IPS-15b (cell line): ENCODE measurements around the gene CD37.

Experiments used
- H3K27me3 ChIP-seq: one replicate; pipeline ENCODE4 v1.6.1; 2013; ENCODE audit warnings: low read length; ENCODE audit not compliant: control insufficient read depth, insufficient read depth
- H3K36me3 ChIP-seq: one replicate; pipeline ENCODE4 v1.6.1; 2013; ENCODE audit warnings: low read length; ENCODE audit not compliant: control insufficient read depth, insufficient read depth
- H3K4me1 ChIP-seq: one replicate; pipeline ENCODE4 v1.6.1; 2013; ENCODE audit warnings: mild to moderate bottlenecking, low read length; ENCODE audit not compliant: control insufficient read depth, insufficient read depth
- H3K4me3 ChIP-seq: one replicate; pipeline ENCODE4 v1.5.1; 2013; ENCODE audit warnings: low read depth, low read length
- H3K9ac ChIP-seq: one replicate; pipeline ENCODE4 v1.6.1; 2013; ENCODE audit warnings: low read depth, mild to moderate bottlenecking, low read length
- H3K9me3 ChIP-seq: one replicate; pipeline ENCODE4 v1.6.1; 2013; ENCODE audit warnings: mild to moderate bottlenecking, low read length; ENCODE audit not compliant: control insufficient read depth, insufficient read depth

The CD37 gene

GRCh38 chr19:49340069-49340864 lies 5.1 kb downstream of the CD37 start:
- no peak overlapping the region for H3K9ac ChIP-seq
- peaks cover 29% of the 10 kb centered on the region for H3K36me3 ChIP-seq
- H3K4me3 ChIP-seq, result peak overlapping the region; percentile 51
- H3K4me1 ChIP-seq, result peaks cover 5% of the 10 kb centered on the region
- peaks cover 17% of the 10 kb centered on the region for H3K27me3 ChIP-seq
- H3K9me3 ChIP-seq, result no peaks in the 10 kb centered on the region

GRCh38 chr19:49340865-49341718 lies 5.9 kb downstream of the CD37 start:
- H3K4me3 ChIP-seq, result no peak overlapping the region
- peaks cover 33% of the 10 kb centered on the region for H3K36me3 ChIP-seq

GRCh38 chr19:49342291-49342721 lies 7.1 kb downstream of the CD37 start:
- Histone ChIP-seq H3K4me1 (peaks cover 4% of the 10 kb centered on the region), H3K27me3 (peaks cover 8% of the 10 kb centered on the region), H3K4me3 (no peak overlapping the region), H3K36me3 (peaks cover 42% of the 10 kb centered on the region), H3K9ac (no peak overlapping the region), H3K9me3 (no peaks in the 10 kb centered on the region)

More at GRCh38 chr19:49340865-49341718, 5.9 kb downstream of the CD37 start:
- Histone ChIP-seq H3K9me3 (no peaks in the 10 kb centered on the region), H3K9ac (no peak overlapping the region), H3K4me1 (peaks cover 4% of the 10 kb centered on the region), H3K27me3 (peaks cover 17% of the 10 kb centered on the region)

- peaks cover 46% of the 10 kb centered on the region for H3K36me3 ChIP-seq
- peaks cover 4% of the 10 kb centered on the region for H3K27me3 ChIP-seq
- no peak overlapping the region for H3K4me3 ChIP-seq
Measured at GRCh38 chr19:49343123-49343522, 7.9 kb downstream of the CD37 start.

GRCh38 chr19:49344505-49345423 lies 9.6 kb downstream of the CD37 start:
- Histone ChIP-seq H3K4me1 (peaks cover 4% of the 10 kb centered on the region), H3K9ac (no peak overlapping the region), H3K4me3 (no peak overlapping the region), H3K9me3 (no peaks in the 10 kb centered on the region), H3K27me3 (no peaks in the 10 kb centered on the region), H3K36me3 (peaks cover 54% of the 10 kb centered on the region)

More at GRCh38 chr19:49343123-49343522, 7.9 kb downstream of the CD37 start:
- Histone ChIP-seq H3K4me1 (peaks cover 4% of the 10 kb centered on the region), H3K9ac (no peak overlapping the region), H3K9me3 (no peaks in the 10 kb centered on the region)

- Histone ChIP-seq H3K9ac (no peak overlapping the region), H3K9me3 (no peaks in the 10 kb centered on the region), H3K4me1 (no peaks in the 10 kb centered on the region), H3K4me3 (no peak overlapping the region), H3K27me3 (no peaks in the 10 kb centered on the region), H3K36me3 (peaks cover 68% of the 10 kb centered on the region)
Measured at GRCh38 chr19:49347191-49347590, 12.0 kb downstream of the CD37 start.

- no peaks in the 10 kb centered on the region for H3K9me3 ChIP-seq
- H3K4me1 ChIP-seq, result no peaks in the 10 kb centered on the region
- H3K36me3 ChIP-seq, result peaks cover 62% of the 10 kb centered on the region
- no peak overlapping the region for H3K9ac ChIP-seq
- no peak overlapping the region for H3K4me3 ChIP-seq
- H3K27me3 ChIP-seq, result no peaks in the 10 kb centered on the region
Measured at GRCh38 chr19:49347835-49348234, 12.6 kb downstream of the CD37 start.

GRCh38 chr19:49348305-49349189 lies 13.3 kb downstream of the CD37 start:
- Histone ChIP-seq H3K27me3 (no peaks in the 10 kb centered on the region), H3K4me1 (no peaks in the 10 kb centered on the region), H3K4me3 (no peak overlapping the region), H3K9ac (no peak overlapping the region), H3K9me3 (no peaks in the 10 kb centered on the region), H3K36me3 (peaks cover 61% of the 10 kb centered on the region)

GRCh38 chr19:49349567-49349966 lies 14.4 kb downstream of the CD37 start:
- H3K4me3 ChIP-seq, result no peak overlapping the region
- H3K4me1 ChIP-seq, result no peaks in the 10 kb centered on the region
- H3K9ac ChIP-seq, result no peak overlapping the region
- H3K9me3 ChIP-seq, result no peaks in the 10 kb centered on the region
- H3K27me3 ChIP-seq, result no peaks in the 10 kb centered on the region
- H3K36me3 ChIP-seq, result peaks cover 61% of the 10 kb centered on the region

GRCh38 chr19:49355909-49356353 lies 20.7 kb downstream of the CD37 start:
- H3K27me3 ChIP-seq, result no peaks in the 10 kb centered on the region

More at GRCh38 chr19:49355909-49356353, 20.7 kb downstream of the CD37 start:
- Histone ChIP-seq H3K4me3 (no peak overlapping the region), H3K9ac (no peak overlapping the region), H3K36me3 (peaks cover 37% of the 10 kb centered on the region), H3K9me3 (no peaks in the 10 kb centered on the region), H3K4me1 (no peaks in the 10 kb centered on the region)
